SK-N-SH treated with all-trans-retinoic acid at 6 μM for 48 hours (cell line): ENCODE measurements around the gene PTPN22.

ENCODE experiments used
- ATAC-seq: fragments of 200-7000 bp; cut with Tn5 transposase; 3 replicates; pipeline ENCODE4 v1.9.1; 2020; ENCODE audit warnings: mild to moderate bottlenecking, moderate library complexity
- ARNTL ChIP-seq: fragments of 450-650 bp; formaldehyde crosslinking; IDR thresholded peaks from 2 replicates; pipeline ENCODE4 v1.5.0; 2020; ENCODE audit warnings: low read depth, mild to moderate bottlenecking, moderate library complexity, borderline replicate concordance
- BACH2 ChIP-seq: fragments of 250-450 bp; sonication (Bioruptor Pico); IDR thresholded peaks from 2 replicates; pipeline ENCODE4 v1.9.0; 2021; ENCODE audit warnings: mild to moderate bottlenecking, borderline replicate concordance
- CREB5 ChIP-seq: fragments of 250-450 bp; sonication (Bioruptor Pico); IDR thresholded peaks from 2 replicates; pipeline ENCODE4 v1.5.1; 2020; ENCODE audit warnings: low read depth, mild to moderate bottlenecking, moderate library complexity
- CSDC2 ChIP-seq: fragments of 250-450 bp; sonication (Bioruptor Pico); IDR thresholded peaks from 2 replicates; pipeline ENCODE4 v1.5.0; 2020; ENCODE audit warnings: mild to moderate bottlenecking, moderate library complexity
- CSRNP3 ChIP-seq: fragments of 250-450 bp; sonication (Bioruptor Pico); IDR thresholded peaks from 2 replicates; pipeline ENCODE4 v1.5.1; 2021; ENCODE audit warnings: mild to moderate bottlenecking, moderate library complexity
- ESRRG ChIP-seq: fragments of 250-450 bp; sonication (Bioruptor Pico); IDR thresholded peaks from 2 replicates; pipeline ENCODE4 v1.6.1; 2021; ENCODE audit warnings: mild to moderate bottlenecking
- GLIS3 ChIP-seq: fragments of 250-450 bp; sonication (Bioruptor Pico); IDR thresholded peaks from 2 replicates; pipeline ENCODE4 v1.5.0; 2020; ENCODE audit warnings: mild to moderate bottlenecking, moderate library complexity
- ISL1 ChIP-seq: fragments of 250-450 bp; sonication (Bioruptor Pico); IDR thresholded peaks from 2 replicates; pipeline ENCODE4 v2.1.2; 2022; ENCODE audit warnings: mild to moderate bottlenecking, moderate library complexity
- OSR1 ChIP-seq: fragments of 250-450 bp; sonication (Bioruptor Pico); IDR thresholded peaks from 2 replicates; pipeline ENCODE4 v1.8.0; 2022; ENCODE audit warnings: moderate library complexity, mild to moderate bottlenecking, inconsistent platforms
- PATZ1 ChIP-seq: fragments of 250-450 bp; sonication (Bioruptor Pico); IDR thresholded peaks from 2 replicates; pipeline ENCODE4 v1.8.0; 2020; ENCODE audit warnings: mild to moderate bottlenecking, moderate library complexity, borderline replicate concordance
- POU6F1 ChIP-seq: fragments of 250-450 bp; sonication (Bioruptor Pico); IDR thresholded peaks from 2 replicates; pipeline ENCODE4 v1.8.0; 2021; ENCODE audit warnings: low read depth, mild to moderate bottlenecking, moderate library complexity, borderline replicate concordance
- PPARA ChIP-seq: fragments of 250-450 bp; sonication (Bioruptor Pico); IDR thresholded peaks from 2 replicates; pipeline ENCODE4 v1.5.0; 2020; ENCODE audit warnings: mild to moderate bottlenecking, borderline replicate concordance
- RARB ChIP-seq: fragments of 250-450 bp; sonication (Bioruptor Pico); IDR thresholded peaks from 2 replicates; pipeline ENCODE4 v1.8.0; 2021; ENCODE audit warnings: mild to moderate bottlenecking, moderate library complexity
- TCF4 ChIP-seq: fragments of 250-450 bp; sonication (Bioruptor Pico); IDR thresholded peaks from 2 replicates; pipeline ENCODE4 v1.8.0; 2021; ENCODE audit warnings: mild to moderate bottlenecking, moderate library complexity, borderline replicate concordance
- TOX ChIP-seq: fragments of 250-450 bp; sonication (Bioruptor Pico); IDR thresholded peaks from 2 replicates; pipeline ENCODE4 v1.8.0; 2021; ENCODE audit warnings: mild to moderate bottlenecking, moderate library complexity, borderline replicate concordance
- TSHZ2 ChIP-seq: fragments of 250-450 bp; sonication (Bioruptor Pico); IDR thresholded peaks from 2 replicates; pipeline ENCODE4 v1.5.0; 2020; ENCODE audit warnings: mild to moderate bottlenecking, moderate library complexity
- ZC3H10 ChIP-seq: fragments of 250-450 bp; sonication (Bioruptor Pico); IDR thresholded peaks from 2 replicates; pipeline ENCODE4 v1.5.1; 2021; ENCODE audit warnings: mild to moderate bottlenecking, moderate library complexity
- ZFP3 ChIP-seq: fragments of 250-450 bp; sonication (Bioruptor Pico); IDR thresholded peaks from 2 replicates; pipeline ENCODE4 v1.5.0; 2020; ENCODE audit warnings: mild to moderate bottlenecking, moderate library complexity
- ZFP30 ChIP-seq: fragments of 450-650 bp; formaldehyde crosslinking; IDR thresholded peaks from 2 replicates; pipeline ENCODE4 v1.5.0; 2022; ENCODE audit warnings: mild to moderate bottlenecking, moderate library complexity
- ZNF565 ChIP-seq: fragments of 450-650 bp; formaldehyde crosslinking; conservative IDR thresholded peaks from 2 replicates; pipeline ENCODE4 v1.5.0; 2020; ENCODE audit warnings: low read depth, mild to moderate bottlenecking, moderate library complexity
- ZNF70 ChIP-seq: fragments of 450-650 bp; formaldehyde crosslinking; IDR thresholded peaks from 2 replicates; pipeline ENCODE4 v1.5.0; 2020; ENCODE audit warnings: mild to moderate bottlenecking, moderate library complexity
- ZNF8 ChIP-seq: fragments of 450-650 bp; formaldehyde crosslinking; IDR thresholded peaks from 2 replicates; pipeline ENCODE4 v1.5.0; 2020; ENCODE audit warnings: mild to moderate bottlenecking, moderate library complexity

Gene PTPN22

GRCh38 chr1:113805256-113805531, 66.3 kb downstream of the PTPN22 start:
- ATAC-seq, result no peak
- TF ChIP-seq OSR1 (CRISPR knock-in tag) (no peak), ZC3H10 (no peak), RARB (CRISPR knock-in tag) (no peak), PPARA (no peak), ESRRG (CRISPR knock-in tag) (no peak), PATZ1 (no peak), CSDC2 (no peak), CSRNP3 (CRISPR knock-in tag) (no peak)

GRCh38 chr1:113804421-113805255, 66.9 kb downstream of the PTPN22 start:
- TF ChIP-seq RARB (CRISPR knock-in tag), result no peak
- no peak for TF ChIP-seq ARNTL (CRISPR knock-in tag)
- peak; percentile 28; the same call in 1 of the 2 replicates for TF ChIP-seq ISL1
- TF ChIP-seq OSR1 (CRISPR knock-in tag), result no peak
- TF ChIP-seq ZNF565 (CRISPR knock-in tag), result no peak
- no peak for TF ChIP-seq CSDC2
- TF ChIP-seq GLIS3 (CRISPR knock-in tag), result no peak
- ATAC-seq, result peak; percentile 73

- no peak for ATAC-seq
- TF ChIP-seq TOX, result no peak
- TF ChIP-seq BACH2, result no peak
- TF ChIP-seq RARB (CRISPR knock-in tag), result no peak
- TF ChIP-seq POU6F1 (CRISPR knock-in tag), result no peak
- TF ChIP-seq CSRNP3 (CRISPR knock-in tag), result no peak
- no peak for TF ChIP-seq ZFP3 (CRISPR knock-in tag)
- no peak for TF ChIP-seq ZFP30 (CRISPR knock-in tag)
- no peak for TF ChIP-seq CREB5 (CRISPR knock-in tag)
- TF ChIP-seq PPARA, result no peak
- TF ChIP-seq ESRRG (CRISPR knock-in tag), result no peak
- no peak for TF ChIP-seq ZNF565 (CRISPR knock-in tag)
- no peak for TF ChIP-seq OSR1 (CRISPR knock-in tag)
- TF ChIP-seq GLIS3 (CRISPR knock-in tag), result no peak
- no peak for TF ChIP-seq ARNTL (CRISPR knock-in tag)
- TF ChIP-seq ZNF70 (CRISPR knock-in tag), result no peak
- no peak for TF ChIP-seq TSHZ2 (CRISPR knock-in tag)
- no peak for TF ChIP-seq CSDC2
- TF ChIP-seq ZNF8 (CRISPR knock-in tag), result no peak
- TF ChIP-seq TCF4, result no peak
- no peak for TF ChIP-seq ZC3H10
Observed at GRCh38 chr1:113802367-113803007, 69.0 kb downstream of the PTPN22 start.
